ENCODE data around the gene ABLIM1.

GRCh38 chr10:114635101-114635500 is 23.0 kb downstream of the ABLIM1 start:
- TF ChIP-seq POLR2A (IDR thresholded peaks at IDR 0.05), result no peak
- no peak for TF ChIP-seq CTCF (IDR thresholded peaks at IDR 0.05)
- TF ChIP-seq EP300 (IDR thresholded peaks at IDR 0.05), result no peak
- TF ChIP-seq POLR2AphosphoS5 (IDR thresholded peaks at IDR 0.05), result no peak
